WTC11 (cell line): ENCODE results near the gene COX4I1. TPM values are rescaled to one million over a fixed set of nuclear protein-coding genes. Genes with fewer than 3 reads are reported as not detected.

Source experiments
- ATAC-seq: fragments of 200-7000 bp; cut with Tn5 transposase; 2 replicates; pipeline ENCODE4 v1.10.0; 2021; ENCODE audit warnings: mild to moderate bottlenecking, moderate library complexity
- CTCF ChIA-PET: fragments of 300-600 bp; sonication (Branson Sonifier 250); formaldehyde crosslinking; loops from one replicate; lab custom pipeline; 2021; ENCODE audit warnings: antibody characterized with exemption; lab: Charles Lee
- POLR2A ChIA-PET: fragments of 350-600 bp; sonication (Branson Sonifier 250); formaldehyde crosslinking; loops from one replicate; lab custom pipeline; 2021; ENCODE audit warnings: antibody characterized with exemption; lab: Charles Lee
- DNase-seq: peaks from one replicate; pipeline ENCODE4 v3.0.0; 2021; ENCODE audit warnings: low spot score
- H3K27ac Mint-ChIP-seq: 2 replicates; pipeline ENCODE4 v1.8.0; 2021; ENCODE audit warnings: mixed read lengths
- H3K27me3 Mint-ChIP-seq: 2 replicates; pipeline ENCODE4 v1.8.0; 2021; ENCODE audit warnings: low read depth, mild to moderate bottlenecking, moderate library complexity, mixed read lengths
- H3K36me3 Mint-ChIP-seq: 2 replicates; pipeline ENCODE4 v1.8.0; 2021; ENCODE audit warnings: mixed read lengths
- H3K4me1 Mint-ChIP-seq: 2 replicates; pipeline ENCODE4 v1.8.0; 2022; ENCODE audit warnings: mixed read lengths
- H3K4me3 Mint-ChIP-seq: 2 replicates; pipeline ENCODE4 v1.8.0; 2021; ENCODE audit warnings: mild to moderate bottlenecking, moderate library complexity, mixed read lengths
- H3K9me3 Mint-ChIP-seq: 2 replicates; pipeline ENCODE4 v1.8.0; 2021; ENCODE audit warnings: mixed read lengths
- ATF1 ChIP-seq: sonication (generic); formaldehyde crosslinking; IDR thresholded peaks from 2 replicates; pipeline ENCODE4 v1.8.1; 2023; ENCODE audit warnings: mild to moderate bottlenecking, moderate library complexity, missing genetic modification reagents
- CREB1 ChIP-seq: sonication (generic); formaldehyde crosslinking; IDR thresholded peaks from 2 replicates; pipeline ENCODE4 v1.8.0; 2023; ENCODE audit warnings: mild to moderate bottlenecking, missing genetic modification reagents
- HMGA2 ChIP-seq: fragments of 250-450 bp; sonication (Bioruptor Pico); IDR thresholded peaks from 2 replicates; pipeline ENCODE4 v1.4.0; 2021; ENCODE audit warnings: mild to moderate bottlenecking, moderate library complexity
- KAT7 ChIP-seq: sonication (generic); formaldehyde crosslinking; IDR thresholded peaks from 2 replicates; pipeline ENCODE4 v1.8.1; 2023; ENCODE audit warnings: missing genetic modification reagents, mild to moderate bottlenecking, borderline replicate concordance
- MYBL2 ChIP-seq: sonication (generic); formaldehyde crosslinking; IDR thresholded peaks from 2 replicates; pipeline ENCODE4 v1.8.1; 2023; ENCODE audit warnings: mild to moderate bottlenecking, moderate library complexity, missing genetic modification reagents
- NR1H2 ChIP-seq: sonication (generic); formaldehyde crosslinking; IDR thresholded peaks from 2 replicates; pipeline ENCODE4 v1.9.0; 2021; ENCODE audit warnings: mild to moderate bottlenecking, moderate library complexity, missing genetic modification reagents
- RELA ChIP-seq: sonication (generic); formaldehyde crosslinking; IDR thresholded peaks from 2 replicates; pipeline ENCODE4 v1.8.1; 2022; ENCODE audit warnings: missing genetic modification reagents, mild to moderate bottlenecking, borderline replicate concordance
- TCF7 ChIP-seq: sonication (generic); formaldehyde crosslinking; IDR thresholded peaks from 2 replicates; pipeline ENCODE4 v1.8.0; 2022; ENCODE audit warnings: mild to moderate bottlenecking, low read depth, missing genetic modification reagents, moderate library complexity
- ZNF416 ChIP-seq: fragments of 250-450 bp; sonication (Bioruptor Pico); IDR thresholded peaks from 2 replicates; pipeline ENCODE4 v1.9.0; 2021; ENCODE audit warnings: mild to moderate bottlenecking, inconsistent platforms
- total RNA-seq: library from RNA; stranded (reverse); gene quantifications from 3 replicates; pipeline ENCODE4 v1.2.3, GENCODE V29; 2021
- TF ChIP-seq, protein P1 (sequence below): sonication (generic); formaldehyde crosslinking; IDR thresholded peaks from 2 replicates; pipeline ENCODE4 v1.8.1; 2023; ENCODE audit warnings: mild to moderate bottlenecking, missing genetic modification reagents, moderate library complexity
- TF ChIP-seq, protein P2 (sequence below): sonication (generic); formaldehyde crosslinking; IDR thresholded peaks from 2 replicates; pipeline ENCODE4 v1.8.1; 2022; ENCODE audit warnings: low read depth, mild to moderate bottlenecking, moderate library complexity, missing genetic modification reagents, borderline replicate concordance
- TF ChIP-seq, protein P3 (sequence below): sonication (generic); formaldehyde crosslinking; IDR thresholded peaks from 2 replicates; pipeline ENCODE4 v1.8.1; 2022; ENCODE audit warnings: mild to moderate bottlenecking, moderate library complexity, missing genetic modification reagents
- TF ChIP-seq, protein P4 (sequence below): fragments of 250-450 bp; sonication (Bioruptor Pico); IDR thresholded peaks from 2 replicates; pipeline ENCODE4 v1.9.0; 2021; ENCODE audit warnings: mild to moderate bottlenecking, borderline replicate concordance
- TF ChIP-seq, protein P5 (sequence below): sonication (generic); formaldehyde crosslinking; IDR thresholded peaks from 2 replicates; pipeline ENCODE4 v1.8.0; 2023; ENCODE audit warnings: missing genetic modification reagents, mild to moderate bottlenecking, borderline replicate concordance
- TF ChIP-seq, protein P6 (sequence below): fragments of 250-450 bp; sonication (Bioruptor Pico); IDR thresholded peaks from 2 replicates; pipeline ENCODE4 v1.9.0; 2021; ENCODE audit warnings: moderate library complexity, mild to moderate bottlenecking, inconsistent platforms, borderline replicate concordance
- TF ChIP-seq, protein P7 (sequence below): sonication (generic); formaldehyde crosslinking; IDR thresholded peaks from 2 replicates; pipeline ENCODE4 v1.8.0; 2023; ENCODE audit warnings: missing genetic modification reagents
- TF ChIP-seq, protein P8 (sequence below): fragments of 250-450 bp; sonication (Bioruptor Pico); IDR thresholded peaks from 2 replicates; pipeline ENCODE4 v2.1.2; 2022; ENCODE audit warnings: mild to moderate bottlenecking, moderate library complexity

Gene COX4I1
- total RNA-seq, 1 experiment from 2014 or later: 618 TPM

DNA sequence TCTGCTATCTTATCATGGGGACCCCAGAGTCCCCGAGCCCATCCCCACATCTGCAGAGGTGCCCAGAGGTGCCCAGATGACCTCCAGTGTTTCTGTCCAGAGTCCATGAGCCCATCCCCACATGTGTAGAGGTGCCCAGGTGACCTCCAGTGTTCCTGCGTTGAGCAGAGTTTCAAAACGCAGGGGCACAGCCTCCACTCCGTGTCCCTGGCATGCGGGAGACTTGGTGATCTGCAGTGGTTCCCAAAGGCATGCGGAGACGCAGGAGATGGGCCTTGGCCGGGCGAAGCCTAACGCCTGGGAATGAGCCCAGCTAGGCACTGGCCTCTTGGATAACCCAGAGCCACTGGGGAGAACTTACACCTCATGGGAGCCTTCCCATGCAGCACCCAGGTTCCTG lies 41.3 kb downstream of the COX4I1 start:
- ATAC-seq: no peak
- ChIA-PET POLR2A (no interaction called here), CTCF (interaction anchor here (10.4 kb wide), 1 partner anchor 20 kb away, joined by 67 read pairs; no protein-coding TSS in a partner anchor)
- Mint-ChIP-seq H3K27me3 (0 out of 2 replicates have a peak, but pooled peaks cover 5% of the 10 kb centered on the region), H3K27ac (no peak overlapping the region), H3K9me3 (peaks cover 19% of the 10 kb centered on the region), H3K4me1 (no peaks in the 10 kb centered on the region), H3K36me3 (no peaks in the 10 kb centered on the region; the same call in 1 of the 2 replicates), H3K4me3 (no peak overlapping the region)
- no peak for TF ChIP-seq NR1H2 (CRISPR knock-in tag)
- no peak for TF ChIP-seq CREB1 (CRISPR knock-in tag)
- no peak for DNase-seq

DNA sequence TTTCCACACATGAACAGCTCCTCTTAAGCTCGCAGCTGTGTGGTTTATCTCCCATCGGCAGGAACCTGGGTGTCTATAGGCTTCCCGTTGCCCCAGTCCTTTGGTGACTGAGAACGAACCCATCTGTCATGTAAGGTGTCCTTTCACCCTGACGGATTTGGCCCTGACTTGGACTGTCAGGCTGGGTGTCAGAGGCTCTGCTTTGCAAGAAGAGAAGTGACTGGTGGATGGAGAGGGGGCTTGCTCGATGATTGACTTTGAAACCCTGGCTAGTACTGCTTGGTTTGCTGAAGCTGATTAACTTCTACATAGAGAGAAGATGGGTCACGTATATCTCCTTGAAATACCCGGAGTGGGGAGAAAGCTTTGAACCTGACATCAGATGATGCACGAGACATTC lies 42.9 kb downstream of the COX4I1 start:
- DNase-seq (no peak), ATAC-seq (no peak)
- Mint-ChIP-seq H3K4me3 (no peak overlapping the region), H3K36me3 (no peaks in the 10 kb centered on the region), H3K9me3 (peaks cover 12% of the 10 kb centered on the region), H3K27ac (no peak overlapping the region), H3K27me3 (no peaks in the 10 kb centered on the region), H3K4me1 (no peaks in the 10 kb centered on the region)
- CTCF ChIA-PET: interaction anchor here (1.7 kb wide), 1 partner anchor 21 kb away, joined by 6 read pairs; no protein-coding TSS in a partner anchor
- POLR2A ChIA-PET: no interaction called here
- TF ChIP-seq ZNF416 (CRISPR knock-in tag): no peak
- no peak for TF ChIP-seq KAT7
- TF ChIP-seq, protein P1, sequence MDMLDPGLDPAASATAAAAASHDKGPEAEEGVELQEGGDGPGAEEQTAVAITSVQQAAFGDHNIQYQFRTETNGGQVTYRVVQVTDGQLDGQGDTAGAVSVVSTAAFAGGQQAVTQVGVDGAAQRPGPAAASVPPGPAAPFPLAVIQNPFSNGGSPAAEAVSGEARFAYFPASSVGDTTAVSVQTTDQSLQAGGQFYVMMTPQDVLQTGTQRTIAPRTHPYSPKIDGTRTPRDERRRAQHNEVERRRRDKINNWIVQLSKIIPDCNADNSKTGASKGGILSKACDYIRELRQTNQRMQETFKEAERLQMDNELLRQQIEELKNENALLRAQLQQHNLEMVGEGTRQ (CRISPR knock-in tag): no peak
- TF ChIP-seq, protein P2, sequence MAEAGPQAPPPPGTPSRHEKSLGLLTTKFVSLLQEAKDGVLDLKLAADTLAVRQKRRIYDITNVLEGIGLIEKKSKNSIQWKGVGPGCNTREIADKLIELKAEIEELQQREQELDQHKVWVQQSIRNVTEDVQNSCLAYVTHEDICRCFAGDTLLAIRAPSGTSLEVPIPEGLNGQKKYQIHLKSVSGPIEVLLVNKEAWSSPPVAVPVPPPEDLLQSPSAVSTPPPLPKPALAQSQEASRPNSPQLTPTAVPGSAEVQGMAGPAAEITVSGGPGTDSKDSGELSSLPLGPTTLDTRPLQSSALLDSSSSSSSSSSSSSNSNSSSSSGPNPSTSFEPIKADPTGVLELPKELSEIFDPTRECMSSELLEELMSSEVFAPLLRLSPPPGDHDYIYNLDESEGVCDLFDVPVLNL: no peak

DNA sequence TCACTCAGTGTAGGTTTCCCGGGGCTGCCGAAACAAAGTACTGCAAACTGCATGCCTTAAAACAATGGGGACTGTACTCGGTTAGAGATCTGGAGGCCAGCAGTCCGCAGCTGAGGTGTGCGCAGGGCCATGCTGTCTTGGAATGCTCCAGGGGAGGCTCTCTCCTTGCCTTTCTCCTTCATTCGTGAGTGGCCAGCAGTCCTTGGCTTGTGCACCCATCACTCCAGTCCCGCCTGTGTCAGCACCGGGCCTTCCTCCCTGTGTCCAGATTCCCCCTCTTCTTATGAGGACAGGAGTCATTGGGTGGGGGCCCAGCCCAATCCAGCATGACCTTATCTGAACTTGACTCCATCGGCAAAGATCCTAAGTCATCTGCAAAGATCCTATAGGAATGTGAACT lies 43.4 kb downstream of the COX4I1 start:
- Mint-ChIP-seq H3K9me3 (peaks cover 8% of the 10 kb centered on the region), H3K4me1 (no peaks in the 10 kb centered on the region), H3K4me3 (no peak overlapping the region), H3K27ac (no peak overlapping the region), H3K27me3 (no peaks in the 10 kb centered on the region), H3K36me3 (no peaks in the 10 kb centered on the region)
- ChIA-PET POLR2A (no interaction called here), CTCF (interaction anchor here (1.7 kb wide), 1 partner anchor 22 kb away, joined by 6 read pairs; no protein-coding TSS in a partner anchor)
- DNase-seq: no peak
- ATAC-seq: no peak
- TF ChIP-seq, protein P3, sequence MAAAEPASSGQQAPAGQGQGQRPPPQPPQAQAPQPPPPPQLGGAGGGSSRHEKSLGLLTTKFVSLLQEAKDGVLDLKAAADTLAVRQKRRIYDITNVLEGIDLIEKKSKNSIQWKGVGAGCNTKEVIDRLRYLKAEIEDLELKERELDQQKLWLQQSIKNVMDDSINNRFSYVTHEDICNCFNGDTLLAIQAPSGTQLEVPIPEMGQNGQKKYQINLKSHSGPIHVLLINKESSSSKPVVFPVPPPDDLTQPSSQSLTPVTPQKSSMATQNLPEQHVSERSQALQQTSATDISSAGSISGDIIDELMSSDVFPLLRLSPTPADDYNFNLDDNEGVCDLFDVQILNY (CRISPR knock-in tag): no peak
- TF ChIP-seq, protein P4, sequence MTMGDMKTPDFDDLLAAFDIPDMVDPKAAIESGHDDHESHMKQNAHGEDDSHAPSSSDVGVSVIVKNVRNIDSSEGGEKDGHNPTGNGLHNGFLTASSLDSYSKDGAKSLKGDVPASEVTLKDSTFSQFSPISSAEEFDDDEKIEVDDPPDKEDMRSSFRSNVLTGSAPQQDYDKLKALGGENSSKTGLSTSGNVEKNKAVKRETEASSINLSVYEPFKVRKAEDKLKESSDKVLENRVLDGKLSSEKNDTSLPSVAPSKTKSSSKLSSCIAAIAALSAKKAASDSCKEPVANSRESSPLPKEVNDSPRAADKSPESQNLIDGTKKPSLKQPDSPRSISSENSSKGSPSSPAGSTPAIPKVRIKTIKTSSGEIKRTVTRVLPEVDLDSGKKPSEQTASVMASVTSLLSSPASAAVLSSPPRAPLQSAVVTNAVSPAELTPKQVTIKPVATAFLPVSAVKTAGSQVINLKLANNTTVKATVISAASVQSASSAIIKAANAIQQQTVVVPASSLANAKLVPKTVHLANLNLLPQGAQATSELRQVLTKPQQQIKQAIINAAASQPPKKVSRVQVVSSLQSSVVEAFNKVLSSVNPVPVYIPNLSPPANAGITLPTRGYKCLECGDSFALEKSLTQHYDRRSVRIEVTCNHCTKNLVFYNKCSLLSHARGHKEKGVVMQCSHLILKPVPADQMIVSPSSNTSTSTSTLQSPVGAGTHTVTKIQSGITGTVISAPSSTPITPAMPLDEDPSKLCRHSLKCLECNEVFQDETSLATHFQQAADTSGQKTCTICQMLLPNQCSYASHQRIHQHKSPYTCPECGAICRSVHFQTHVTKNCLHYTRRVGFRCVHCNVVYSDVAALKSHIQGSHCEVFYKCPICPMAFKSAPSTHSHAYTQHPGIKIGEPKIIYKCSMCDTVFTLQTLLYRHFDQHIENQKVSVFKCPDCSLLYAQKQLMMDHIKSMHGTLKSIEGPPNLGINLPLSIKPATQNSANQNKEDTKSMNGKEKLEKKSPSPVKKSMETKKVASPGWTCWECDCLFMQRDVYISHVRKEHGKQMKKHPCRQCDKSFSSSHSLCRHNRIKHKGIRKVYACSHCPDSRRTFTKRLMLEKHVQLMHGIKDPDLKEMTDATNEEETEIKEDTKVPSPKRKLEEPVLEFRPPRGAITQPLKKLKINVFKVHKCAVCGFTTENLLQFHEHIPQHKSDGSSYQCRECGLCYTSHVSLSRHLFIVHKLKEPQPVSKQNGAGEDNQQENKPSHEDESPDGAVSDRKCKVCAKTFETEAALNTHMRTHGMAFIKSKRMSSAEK: no peak
- TF ChIP-seq, protein P5, sequence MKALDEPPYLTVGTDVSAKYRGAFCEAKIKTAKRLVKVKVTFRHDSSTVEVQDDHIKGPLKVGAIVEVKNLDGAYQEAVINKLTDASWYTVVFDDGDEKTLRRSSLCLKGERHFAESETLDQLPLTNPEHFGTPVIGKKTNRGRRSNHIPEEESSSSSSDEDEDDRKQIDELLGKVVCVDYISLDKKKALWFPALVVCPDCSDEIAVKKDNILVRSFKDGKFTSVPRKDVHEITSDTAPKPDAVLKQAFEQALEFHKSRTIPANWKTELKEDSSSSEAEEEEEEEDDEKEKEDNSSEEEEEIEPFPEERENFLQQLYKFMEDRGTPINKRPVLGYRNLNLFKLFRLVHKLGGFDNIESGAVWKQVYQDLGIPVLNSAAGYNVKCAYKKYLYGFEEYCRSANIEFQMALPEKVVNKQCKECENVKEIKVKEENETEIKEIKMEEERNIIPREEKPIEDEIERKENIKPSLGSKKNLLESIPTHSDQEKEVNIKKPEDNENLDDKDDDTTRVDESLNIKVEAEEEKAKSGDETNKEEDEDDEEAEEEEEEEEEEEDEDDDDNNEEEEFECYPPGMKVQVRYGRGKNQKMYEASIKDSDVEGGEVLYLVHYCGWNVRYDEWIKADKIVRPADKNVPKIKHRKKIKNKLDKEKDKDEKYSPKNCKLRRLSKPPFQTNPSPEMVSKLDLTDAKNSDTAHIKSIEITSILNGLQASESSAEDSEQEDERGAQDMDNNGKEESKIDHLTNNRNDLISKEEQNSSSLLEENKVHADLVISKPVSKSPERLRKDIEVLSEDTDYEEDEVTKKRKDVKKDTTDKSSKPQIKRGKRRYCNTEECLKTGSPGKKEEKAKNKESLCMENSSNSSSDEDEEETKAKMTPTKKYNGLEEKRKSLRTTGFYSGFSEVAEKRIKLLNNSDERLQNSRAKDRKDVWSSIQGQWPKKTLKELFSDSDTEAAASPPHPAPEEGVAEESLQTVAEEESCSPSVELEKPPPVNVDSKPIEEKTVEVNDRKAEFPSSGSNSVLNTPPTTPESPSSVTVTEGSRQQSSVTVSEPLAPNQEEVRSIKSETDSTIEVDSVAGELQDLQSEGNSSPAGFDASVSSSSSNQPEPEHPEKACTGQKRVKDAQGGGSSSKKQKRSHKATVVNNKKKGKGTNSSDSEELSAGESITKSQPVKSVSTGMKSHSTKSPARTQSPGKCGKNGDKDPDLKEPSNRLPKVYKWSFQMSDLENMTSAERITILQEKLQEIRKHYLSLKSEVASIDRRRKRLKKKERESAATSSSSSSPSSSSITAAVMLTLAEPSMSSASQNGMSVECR (CRISPR knock-in tag): no peak
- TF ChIP-seq RELA (no peak), HMGA2 (CRISPR knock-in tag) (no peak), ATF1 (no peak), MYBL2 (CRISPR knock-in tag) (no peak), TCF7 (CRISPR knock-in tag) (no peak)
- TF ChIP-seq, protein P6, sequence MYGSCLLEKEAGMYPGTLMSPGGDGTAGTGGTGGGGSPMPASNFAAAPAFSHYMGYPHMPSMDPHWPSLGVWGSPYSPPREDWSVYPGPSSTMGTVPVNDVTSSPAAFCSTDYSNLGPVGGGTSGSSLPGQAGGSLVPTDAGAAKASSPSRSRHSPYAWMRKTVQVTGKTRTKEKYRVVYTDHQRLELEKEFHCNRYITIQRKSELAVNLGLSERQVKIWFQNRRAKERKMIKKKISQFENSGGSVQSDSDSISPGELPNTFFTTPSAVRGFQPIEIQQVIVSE (CRISPR knock-in tag): no peak
- TF ChIP-seq, protein P7, sequence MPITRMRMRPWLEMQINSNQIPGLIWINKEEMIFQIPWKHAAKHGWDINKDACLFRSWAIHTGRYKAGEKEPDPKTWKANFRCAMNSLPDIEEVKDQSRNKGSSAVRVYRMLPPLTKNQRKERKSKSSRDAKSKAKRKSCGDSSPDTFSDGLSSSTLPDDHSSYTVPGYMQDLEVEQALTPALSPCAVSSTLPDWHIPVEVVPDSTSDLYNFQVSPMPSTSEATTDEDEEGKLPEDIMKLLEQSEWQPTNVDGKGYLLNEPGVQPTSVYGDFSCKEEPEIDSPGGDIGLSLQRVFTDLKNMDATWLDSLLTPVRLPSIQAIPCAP (CRISPR knock-in tag): no peak
- TF ChIP-seq, protein P8, sequence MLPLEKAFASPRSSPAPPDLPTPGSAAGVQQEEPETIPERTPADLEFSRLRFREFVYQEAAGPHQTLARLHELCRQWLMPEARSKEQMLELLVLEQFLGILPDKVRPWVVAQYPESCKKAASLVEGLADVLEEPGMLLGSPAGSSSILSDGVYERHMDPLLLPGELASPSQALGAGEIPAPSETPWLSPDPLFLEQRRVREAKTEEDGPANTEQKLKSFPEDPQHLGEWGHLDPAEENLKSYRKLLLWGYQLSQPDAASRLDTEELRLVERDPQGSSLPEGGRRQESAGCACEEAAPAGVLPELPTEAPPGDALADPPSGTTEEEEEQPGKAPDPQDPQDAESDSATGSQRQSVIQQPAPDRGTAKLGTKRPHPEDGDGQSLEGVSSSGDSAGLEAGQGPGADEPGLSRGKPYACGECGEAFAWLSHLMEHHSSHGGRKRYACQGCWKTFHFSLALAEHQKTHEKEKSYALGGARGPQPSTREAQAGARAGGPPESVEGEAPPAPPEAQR (CRISPR knock-in tag): no peak
